ENCODE data around the gene PLVAP.

- TF ChIP-seq ZFX (IDR thresholded peaks at IDR 0.05), result no peak
- TF ChIP-seq CTCF (conservative IDR thresholded peaks at IDR 0.05), result no peak
Observed at GRCh38 chr19:17398902-17399527, 21.9 kb upstream of the PLVAP start.
